GM12891 (cell line): ENCODE results near the gene AVEN.

ENCODE experiments used
- POLR2A ChIP-seq: IDR thresholded peaks from 2 replicates; pipeline ENCODE4 v1.6.1; 2011; ENCODE audit warnings: low read depth, low read length, control low read depth
- POLR2AphosphoS5 ChIP-seq: IDR thresholded peaks from 2 replicates; pipeline ENCODE4 v1.6.1; 2011; ENCODE audit warnings: low read depth, low read length, control low read depth
- TAF1 ChIP-seq: IDR thresholded peaks from 2 replicates; pipeline ENCODE4 v1.6.1; 2011; ENCODE audit warnings: low read depth, low read length, control low read depth

DNA sequence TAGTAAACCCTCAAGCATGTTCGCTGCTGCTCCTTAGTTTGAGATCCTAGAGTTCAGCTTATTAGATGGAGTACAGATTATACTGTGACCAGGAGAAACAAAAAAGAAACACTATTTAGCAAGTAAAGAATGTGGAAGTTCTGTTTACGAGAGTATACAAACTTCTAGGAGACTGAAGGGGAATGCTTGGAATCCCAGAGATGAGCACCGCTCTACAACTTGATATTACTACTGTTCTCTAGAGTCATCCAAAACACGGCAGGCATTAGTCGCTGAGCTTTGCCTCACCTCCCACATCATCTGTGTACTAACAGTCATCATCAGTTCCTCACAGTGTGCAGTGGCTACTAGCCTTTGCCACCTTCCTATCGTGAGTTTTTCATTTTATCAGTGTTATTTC is 192.1 kb downstream of the AVEN start:
- TF ChIP-seq POLR2A (no peak), TAF1 (no peak), POLR2AphosphoS5 (no peak)
